SK-N-SH treated with all-trans-retinoic acid at 6 μM for 48 hours (cell line): Measurements from ENCODE around the gene SGPP1.

ENCODE experiments used
- CSDC2 ChIP-seq: fragments of 250-450 bp; sonication (Bioruptor Pico); IDR thresholded peaks from 2 replicates; pipeline ENCODE4 v1.5.0; 2020; ENCODE audit warnings: mild to moderate bottlenecking, moderate library complexity
- CSRNP3 ChIP-seq: fragments of 250-450 bp; sonication (Bioruptor Pico); IDR thresholded peaks from 2 replicates; pipeline ENCODE4 v1.5.1; 2021; ENCODE audit warnings: mild to moderate bottlenecking, moderate library complexity
- ESRRG ChIP-seq: fragments of 250-450 bp; sonication (Bioruptor Pico); IDR thresholded peaks from 2 replicates; pipeline ENCODE4 v1.6.1; 2021; ENCODE audit warnings: mild to moderate bottlenecking
- OSR1 ChIP-seq: fragments of 250-450 bp; sonication (Bioruptor Pico); IDR thresholded peaks from 2 replicates; pipeline ENCODE4 v1.8.0; 2022; ENCODE audit warnings: moderate library complexity, mild to moderate bottlenecking, inconsistent platforms
- PPARA ChIP-seq: fragments of 250-450 bp; sonication (Bioruptor Pico); IDR thresholded peaks from 2 replicates; pipeline ENCODE4 v1.5.0; 2020; ENCODE audit warnings: mild to moderate bottlenecking, borderline replicate concordance
- SNAI2 ChIP-seq: fragments of 250-450 bp; sonication (Bioruptor Pico); IDR thresholded peaks from 2 replicates; pipeline ENCODE4 v1.5.0; 2020; ENCODE audit warnings: mild to moderate bottlenecking, moderate library complexity
- TCF4 ChIP-seq: fragments of 250-450 bp; sonication (Bioruptor Pico); IDR thresholded peaks from 2 replicates; pipeline ENCODE4 v1.8.0; 2021; ENCODE audit warnings: mild to moderate bottlenecking, moderate library complexity, borderline replicate concordance
- ZFP3 ChIP-seq: fragments of 250-450 bp; sonication (Bioruptor Pico); IDR thresholded peaks from 2 replicates; pipeline ENCODE4 v1.5.0; 2020; ENCODE audit warnings: mild to moderate bottlenecking, moderate library complexity
- ZFP30 ChIP-seq: fragments of 450-650 bp; formaldehyde crosslinking; IDR thresholded peaks from 2 replicates; pipeline ENCODE4 v1.5.0; 2022; ENCODE audit warnings: mild to moderate bottlenecking, moderate library complexity
- TF ChIP-seq, protein P1 (sequence below): fragments of 250-450 bp; sonication (Bioruptor Pico); IDR thresholded peaks from 2 replicates; pipeline ENCODE4 v1.8.0; 2020; ENCODE audit warnings: mild to moderate bottlenecking, moderate library complexity, borderline replicate concordance

- TF ChIP-seq OSR1 (no peak), CSDC2 (CRISPR knock-in tag) (no peak), PPARA (CRISPR knock-in tag) (no peak), ESRRG (CRISPR knock-in tag) (no peak), TCF4 (CRISPR knock-in tag) (no peak), ZFP3 (no peak), ZFP30 (CRISPR knock-in tag) (no peak), SNAI2 (CRISPR knock-in tag) (no peak), CSRNP3 (CRISPR knock-in tag) (no peak)
- TF ChIP-seq, protein P1, sequence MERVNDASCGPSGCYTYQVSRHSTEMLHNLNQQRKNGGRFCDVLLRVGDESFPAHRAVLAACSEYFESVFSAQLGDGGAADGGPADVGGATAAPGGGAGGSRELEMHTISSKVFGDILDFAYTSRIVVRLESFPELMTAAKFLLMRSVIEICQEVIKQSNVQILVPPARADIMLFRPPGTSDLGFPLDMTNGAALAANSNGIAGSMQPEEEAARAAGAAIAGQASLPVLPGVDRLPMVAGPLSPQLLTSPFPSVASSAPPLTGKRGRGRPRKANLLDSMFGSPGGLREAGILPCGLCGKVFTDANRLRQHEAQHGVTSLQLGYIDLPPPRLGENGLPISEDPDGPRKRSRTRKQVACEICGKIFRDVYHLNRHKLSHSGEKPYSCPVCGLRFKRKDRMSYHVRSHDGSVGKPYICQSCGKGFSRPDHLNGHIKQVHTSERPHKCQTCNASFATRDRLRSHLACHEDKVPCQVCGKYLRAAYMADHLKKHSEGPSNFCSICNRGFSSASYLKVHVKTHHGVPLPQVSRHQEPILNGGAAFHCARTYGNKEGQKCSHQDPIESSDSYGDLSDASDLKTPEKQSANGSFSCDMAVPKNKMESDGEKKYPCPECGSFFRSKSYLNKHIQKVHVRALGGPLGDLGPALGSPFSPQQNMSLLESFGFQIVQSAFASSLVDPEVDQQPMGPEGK (CRISPR knock-in tag), result no peak
These were observed 42.4 kb upstream of the SGPP1 start for GRCh38 chr14:63770187-63770807.
